GM12891 (cell line): ENCODE measurements around the gene PKHD1.

ENCODE experiments used
- PAX5 ChIP-seq: IDR thresholded peaks from 2 replicates; pipeline ENCODE4 v1.6.1; 2011; ENCODE audit warnings: low read length, moderate library complexity, mild to moderate bottlenecking; ENCODE audit not compliant: insufficient read depth, severe bottlenecking
- POLR2A ChIP-seq: IDR thresholded peaks from 2 replicates; pipeline ENCODE4 v1.6.1; 2011; ENCODE audit warnings: low read depth, low read length, control low read depth
- POLR2AphosphoS5 ChIP-seq: IDR thresholded peaks from 2 replicates; pipeline ENCODE4 v1.6.1; 2011; ENCODE audit warnings: low read depth, low read length, control low read depth
- SPI1 ChIP-seq: IDR thresholded peaks from 2 replicates; pipeline ENCODE4 v1.6.1; 2011; ENCODE audit warnings: low read depth, low read length, control low read depth
- TAF1 ChIP-seq: IDR thresholded peaks from 2 replicates; pipeline ENCODE4 v1.6.1; 2011; ENCODE audit warnings: low read depth, low read length, control low read depth

DNA sequence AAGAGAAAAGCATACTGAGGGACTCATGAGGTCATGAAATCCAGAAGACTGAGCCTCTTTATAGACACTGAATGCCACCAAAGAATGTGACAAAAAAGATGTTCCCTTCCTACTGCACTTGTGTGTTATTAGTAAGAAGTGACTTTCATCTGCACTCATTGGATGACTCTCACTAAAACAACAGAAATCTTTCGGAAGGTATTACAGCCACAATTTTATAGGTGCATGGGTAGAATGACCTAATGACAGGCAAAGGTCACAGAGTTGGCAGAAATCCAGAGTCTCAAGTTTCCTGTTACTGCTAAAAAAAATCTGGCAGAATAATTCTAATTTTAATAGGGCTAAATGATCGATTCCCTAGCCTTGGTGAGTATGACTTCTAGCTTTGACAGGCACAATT, 13.3 kb downstream of the PKHD1 start:
- TF ChIP-seq POLR2A (no peak), TAF1 (no peak), POLR2AphosphoS5 (no peak), PAX5 (no peak), SPI1 (no peak)
